Pancreas (tissue), 10 donors: ENCODE results near the gene OBSCN. TPM values are rescaled to one million over a fixed set of nuclear protein-coding genes. Genes with fewer than 3 reads are reported as not detected.

Experiments
- ATAC-seq, 4 donors: fragments of 200-7000 bp; cut with Tn5 transposase; one replicate each; pipeline versions ENCODE4 v1.8.0 to v1.9.1; 2020; ENCODE audit warnings: mild to moderate bottlenecking in 4 of 4, moderate library complexity in 4 of 4
- DNase-seq, 6 donors: peaks; one replicate each; pipeline ENCODE4 v3.0.0-alpha.2; 2020
- FAIRE-seq: peaks from 2 replicates; lab custom pipeline; 2012; peaks lifted over from hg19 to GRCh38; lab: Jason Lieb, UNC
- H3K27ac ChIP-seq, 4 donors: fragments of 200-600 bp; sonication (generic); 1 replicate in 3 of 4; 2 replicates in 1 of 4; pipeline versions ENCODE4 v1.5.0 to v1.8.0; 2020
- H3K27me3 ChIP-seq, 4 donors: fragments of 200-600 bp; one replicate each; pipeline ENCODE4 v1.8.0; 2021
- H3K36me3 ChIP-seq, 3 donors: fragments of 200-600 bp; sonication (generic) in 1 of 3; one replicate each; pipeline versions ENCODE4 v1.5.0 to v1.8.0; 2020 to 2021
- H3K4me1 ChIP-seq, 3 donors: fragments of 200-600 bp; one replicate each; pipeline ENCODE4 v1.8.0; 2021
- H3K4me3 ChIP-seq, 4 donors: fragments of 200-600 bp; sonication (generic) in 2 of 4; one replicate each; pipeline versions ENCODE4 v1.5.0 to v1.8.0; 2020 to 2021
- H3K9me3 ChIP-seq, 4 donors: fragments of 200-600 bp; one replicate each; pipeline ENCODE4 v1.8.0; 2021
- WGBS, 2 donors: extraction: QIAGEN DNeasy Blood & Tissue Kit; methylation state at CpG; one replicate each; pipeline ENCODE4 v1.1.7; 2013; 5-methylcytosine and 5-hydroxymethylcytosine counted together
- intact Hi-C, 3 donors: fragments of 100-400 bp; cut with DNase I; formaldehyde crosslinking; loops; one replicate each; pipeline versions ENCODE4 v1.11.1 to v1.14.2; 2022
- polyA plus RNA-seq, 2 donors: library from polyadenylated mRNA; stranded (reverse); fragments of 200-250 nt; gene quantifications; one replicate each; pipeline ENCODE4 v1.2.3, GENCODE V29; 2013
- total RNA-seq, 6 donors: library from RNA; stranded (reverse); fragmentation: NEBNext Ultra II Directional in 4 of 6; extraction: Animal tissue kit (Norgen Biotek cat#: 25700) in 4 of 6; gene quantifications; one replicate each; pipeline versions ENCODE4 v1.2.1 to v1.2.4, GENCODE V29; 2021 to 2023
- TF ChIP-seq, protein P1 (sequence below), 4 donors: fragments of 200-600 bp; sonication (generic) in 3 of 4; IDR thresholded peaks; one replicate each; pipeline versions ENCODE4 v1.5.0 to v1.8.0; 2021; ENCODE audit warnings: antibody characterized with exemption in 4 of 4
- donor health status: healthy with polysubstance abuse.
- donor health status: DM: no; HTN: no; CAD: no; lungs with moderate emphysema.
- donor health status: DM: no; HTN: no; CAD: no.
- donor health status: control.
- donor health status: control.
- donor health status: Bipolar disorder and iron deficiency.
- donor health status: DM: yes; HTN: yes; CAD: no.
- donor health status: DM: no; HTN: no; CAD: no.
- donor health status: DM: no; HTN: no; CAD: no.
- donor health status: DM: yes; HTN: yes; CAD: no.

Gene OBSCN, protein sequence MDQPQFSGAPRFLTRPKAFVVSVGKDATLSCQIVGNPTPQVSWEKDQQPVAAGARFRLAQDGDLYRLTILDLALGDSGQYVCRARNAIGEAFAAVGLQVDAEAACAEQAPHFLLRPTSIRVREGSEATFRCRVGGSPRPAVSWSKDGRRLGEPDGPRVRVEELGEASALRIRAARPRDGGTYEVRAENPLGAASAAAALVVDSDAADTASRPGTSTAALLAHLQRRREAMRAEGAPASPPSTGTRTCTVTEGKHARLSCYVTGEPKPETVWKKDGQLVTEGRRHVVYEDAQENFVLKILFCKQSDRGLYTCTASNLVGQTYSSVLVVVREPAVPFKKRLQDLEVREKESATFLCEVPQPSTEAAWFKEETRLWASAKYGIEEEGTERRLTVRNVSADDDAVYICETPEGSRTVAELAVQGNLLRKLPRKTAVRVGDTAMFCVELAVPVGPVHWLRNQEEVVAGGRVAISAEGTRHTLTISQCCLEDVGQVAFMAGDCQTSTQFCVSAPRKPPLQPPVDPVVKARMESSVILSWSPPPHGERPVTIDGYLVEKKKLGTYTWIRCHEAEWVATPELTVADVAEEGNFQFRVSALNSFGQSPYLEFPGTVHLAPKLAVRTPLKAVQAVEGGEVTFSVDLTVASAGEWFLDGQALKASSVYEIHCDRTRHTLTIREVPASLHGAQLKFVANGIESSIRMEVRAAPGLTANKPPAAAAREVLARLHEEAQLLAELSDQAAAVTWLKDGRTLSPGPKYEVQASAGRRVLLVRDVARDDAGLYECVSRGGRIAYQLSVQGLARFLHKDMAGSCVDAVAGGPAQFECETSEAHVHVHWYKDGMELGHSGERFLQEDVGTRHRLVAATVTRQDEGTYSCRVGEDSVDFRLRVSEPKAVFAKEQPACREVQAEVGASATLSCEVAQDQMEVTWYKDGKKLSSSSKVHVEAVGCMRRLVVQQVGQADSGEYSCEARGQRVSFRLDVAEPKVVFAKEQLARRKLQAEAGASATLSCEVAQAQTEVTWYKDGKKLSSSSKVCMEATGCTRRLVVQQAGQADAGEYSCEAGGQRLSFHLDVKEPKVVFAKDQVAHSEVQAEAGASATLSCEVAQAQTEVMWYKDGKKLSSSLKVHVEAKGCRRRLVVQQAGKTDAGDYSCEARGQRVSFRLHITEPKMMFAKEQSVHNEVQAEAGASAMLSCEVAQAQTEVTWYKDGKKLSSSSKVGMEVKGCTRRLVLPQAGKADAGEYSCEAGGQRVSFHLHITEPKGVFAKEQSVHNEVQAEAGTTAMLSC (N-terminal part only)
- total RNA-seq (10 to 100 TPM in 4 of 6 donors, 1 to 10 TPM in 2; 7.9 to 16.5 (median 10.7) TPM), polyA plus RNA-seq (10 to 100 TPM; 50.7 to 61.4 TPM)

DNA sequence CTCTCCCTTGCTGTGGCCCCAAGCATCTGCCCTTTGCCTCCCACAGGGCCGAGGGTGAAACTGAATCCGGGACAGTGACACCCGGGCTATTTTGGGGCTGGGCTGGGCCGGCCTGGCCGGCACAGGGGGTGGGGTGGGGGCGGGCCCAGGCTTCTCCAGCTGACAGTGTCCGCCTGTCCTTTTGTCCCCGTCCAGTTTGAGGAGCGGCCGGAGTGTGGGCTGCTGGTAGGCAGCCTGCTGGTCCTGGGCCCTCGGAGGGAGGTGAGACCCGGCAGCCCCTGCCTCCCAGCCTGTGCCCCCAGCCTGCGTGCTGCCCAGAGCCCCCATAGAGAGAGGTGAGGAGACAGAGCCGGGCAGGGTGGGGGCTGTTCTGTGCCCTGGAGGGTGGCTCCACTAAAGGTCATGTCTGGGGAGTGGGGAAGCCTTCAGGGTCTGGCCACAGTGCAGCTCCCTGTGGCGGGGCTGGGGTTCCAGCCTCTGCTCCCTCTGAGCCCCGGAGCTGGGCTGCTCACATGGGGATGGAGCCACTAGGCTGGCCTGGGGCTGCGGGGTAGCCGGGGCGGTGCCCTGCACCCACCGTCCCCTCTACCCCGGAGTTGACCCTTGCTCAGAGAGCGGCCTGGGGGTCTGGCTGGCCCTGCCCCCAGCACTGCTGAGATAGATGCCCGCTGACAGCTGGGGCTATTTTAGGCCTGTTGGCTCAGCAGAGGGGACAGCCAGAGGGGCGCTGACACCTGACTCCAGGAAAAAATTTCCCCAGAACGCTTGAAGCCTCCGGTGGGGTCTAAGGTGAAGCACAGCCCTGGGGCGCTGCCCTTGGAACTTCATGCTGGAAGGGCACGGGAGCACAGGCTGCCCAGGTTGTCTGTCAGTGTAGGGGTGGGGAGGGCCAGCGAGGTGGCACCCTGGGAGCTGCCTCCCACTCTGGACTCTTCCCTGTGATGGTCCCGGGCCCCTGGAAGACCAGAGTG lies at the start of gene OBSCN:
OBSCN (plus strand) TSS at position 194 of the 971 bp plus-strand sequence. CDS start 3,740 bp downstream, outside the sequence.
- H3K27ac ChIP-seq, result no peak within 1 kb of the TSS
- intact Hi-C loops, result no loop called here
- no peak within 1 kb of the TSS for H3K4me3 ChIP-seq
- DNase-seq, result peak in 1 of 6 donors; percentile 54
- no peaks in the 10 kb centered on the region for H3K27me3 ChIP-seq
- no peak for FAIRE-seq
- WGBS, 2 donors, result 28 to 30% methylated on average over 29 to 30 of the region's 30 CpGs
- ATAC-seq, result no peak
- H3K9me3 ChIP-seq, result no peaks in the 10 kb centered on the region
- H3K36me3 ChIP-seq, result no peaks in the 10 kb centered on the region
- TF ChIP-seq, protein P1, sequence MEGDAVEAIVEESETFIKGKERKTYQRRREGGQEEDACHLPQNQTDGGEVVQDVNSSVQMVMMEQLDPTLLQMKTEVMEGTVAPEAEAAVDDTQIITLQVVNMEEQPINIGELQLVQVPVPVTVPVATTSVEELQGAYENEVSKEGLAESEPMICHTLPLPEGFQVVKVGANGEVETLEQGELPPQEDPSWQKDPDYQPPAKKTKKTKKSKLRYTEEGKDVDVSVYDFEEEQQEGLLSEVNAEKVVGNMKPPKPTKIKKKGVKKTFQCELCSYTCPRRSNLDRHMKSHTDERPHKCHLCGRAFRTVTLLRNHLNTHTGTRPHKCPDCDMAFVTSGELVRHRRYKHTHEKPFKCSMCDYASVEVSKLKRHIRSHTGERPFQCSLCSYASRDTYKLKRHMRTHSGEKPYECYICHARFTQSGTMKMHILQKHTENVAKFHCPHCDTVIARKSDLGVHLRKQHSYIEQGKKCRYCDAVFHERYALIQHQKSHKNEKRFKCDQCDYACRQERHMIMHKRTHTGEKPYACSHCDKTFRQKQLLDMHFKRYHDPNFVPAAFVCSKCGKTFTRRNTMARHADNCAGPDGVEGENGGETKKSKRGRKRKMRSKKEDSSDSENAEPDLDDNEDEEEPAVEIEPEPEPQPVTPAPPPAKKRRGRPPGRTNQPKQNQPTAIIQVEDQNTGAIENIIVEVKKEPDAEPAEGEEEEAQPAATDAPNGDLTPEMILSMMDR (IDR thresholded peaks at IDR 0.05), result no peak
- H3K4me1 ChIP-seq, result no peaks in the 10 kb centered on the region

- FAIRE-seq (no peak), DNase-seq (peak in 2 of 6 donors; percentile 48 to 68), ATAC-seq (no peak)
- no peak overlapping the region for H3K4me3 ChIP-seq
- H3K27me3 ChIP-seq, result no peaks in the 10 kb centered on the region
- TF ChIP-seq, protein P1 (IDR thresholded peaks at IDR 0.05), result no peak
- H3K36me3 ChIP-seq, result no peaks in the 10 kb centered on the region
- intact Hi-C loops, result no loop called here
- H3K4me1 ChIP-seq, result no peaks in the 10 kb centered on the region
- H3K27ac ChIP-seq, result no peak overlapping the region
- no peaks in the 10 kb centered on the region for H3K9me3 ChIP-seq
- 27% methylated on average over 60 to 98 of the region's 98 CpGs for WGBS, 2 donors
Measured at GRCh38 chr1:228158151-228159007, 49.5 kb upstream of the OBSCN start.

- Histone ChIP-seq H3K27ac (no peak overlapping the region), H3K9me3 (no peaks in the 10 kb centered on the region), H3K4me3 (no peak overlapping the region), H3K4me1 (no peaks in the 10 kb centered on the region), H3K36me3 (no peaks in the 10 kb centered on the region), H3K27me3 (no peaks in the 10 kb centered on the region)
- ATAC-seq (no peak), FAIRE-seq (no peak), DNase-seq (peak in 1 of 6 donors; percentile 54)
- WGBS, 2 donors, result 67 to 74% methylated on average over 14 of the region's 14 CpGs
- TF ChIP-seq, protein P1 (IDR thresholded peaks at IDR 0.05), result no peak
- intact Hi-C loops, result no loop called here
Measured at GRCh38 chr1:228159008-228159665, 48.7 kb upstream of the OBSCN start.
